NCI-H2107 treated with DMSO at 0.1 percent for 48 hours (cell line): ENCODE results near the gene YJEFN3.

ENCODE experiments used
- DNase-seq: peaks from one replicate; lab custom pipeline; 2025; ENCODE audit not compliant: unreplicated experiment; lab: John Stamatoyannopoulos, UW

Gene YJEFN3

GRCh38 chr19:19495614-19496603 lies 32.8 kb upstream of the YJEFN3 start:
- no peak for DNase-seq

- DNase-seq = no peak
Observed at GRCh38 chr19:19498255-19498991, 30.3 kb upstream of the YJEFN3 start.

- DNase-seq = no peak
Observed at GRCh38 chr19:19499272-19499995, 29.3 kb upstream of the YJEFN3 start.

- no peak for DNase-seq
Observed at GRCh38 chr19:19500975-19501644, 27.6 kb upstream of the YJEFN3 start.

- no peak for DNase-seq
Observed at GRCh38 chr19:19501798-19502197, 26.9 kb upstream of the YJEFN3 start.

GRCh38 chr19:19502281-19502680 lies 26.4 kb upstream of the YJEFN3 start:
- no peak for DNase-seq

- no peak for DNase-seq
Observed at GRCh38 chr19:19502808-19503602, 25.7 kb upstream of the YJEFN3 start.

GRCh38 chr19:19504754-19505668 lies 23.7 kb upstream of the YJEFN3 start:
- no peak for DNase-seq

- no peak for DNase-seq
Observed at GRCh38 chr19:19505669-19506326, 22.9 kb upstream of the YJEFN3 start.

GRCh38 chr19:19506592-19506991 lies 22.1 kb upstream of the YJEFN3 start:
- DNase-seq = no peak

GRCh38 chr19:19507354-19507753 lies 21.4 kb upstream of the YJEFN3 start:
- no peak for DNase-seq

- DNase-seq = no peak
Observed at GRCh38 chr19:19508217-19508616, 20.5 kb upstream of the YJEFN3 start.

- no peak for DNase-seq
Observed at GRCh38 chr19:19510432-19510831, 18.3 kb upstream of the YJEFN3 start.

GRCh38 chr19:19513682-19514081 lies 15.0 kb upstream of the YJEFN3 start:
- DNase-seq = no peak

- no peak for DNase-seq
Observed at GRCh38 chr19:19514215-19514657, 14.5 kb upstream of the YJEFN3 start.

- DNase-seq = no peak
Observed at GRCh38 chr19:19514881-19515641, 13.7 kb upstream of the YJEFN3 start, which contains the start of gene TSSK6. TSS of gene TSSK6 (minus strand) at chr19:19515548. CDS start at chr19:19515427, 121 bp downstream.
